ENCODE data around the gene EDDM3A. TPM values are rescaled to one million over a fixed set of nuclear protein-coding genes. Genes with fewer than 3 reads are reported as not detected.

The EDDM3A gene
- polyA plus RNA-seq, 1 donor (not counting 4 experiments of a cell fraction or from before 2014, with no cell fraction given): not detected

DNA sequence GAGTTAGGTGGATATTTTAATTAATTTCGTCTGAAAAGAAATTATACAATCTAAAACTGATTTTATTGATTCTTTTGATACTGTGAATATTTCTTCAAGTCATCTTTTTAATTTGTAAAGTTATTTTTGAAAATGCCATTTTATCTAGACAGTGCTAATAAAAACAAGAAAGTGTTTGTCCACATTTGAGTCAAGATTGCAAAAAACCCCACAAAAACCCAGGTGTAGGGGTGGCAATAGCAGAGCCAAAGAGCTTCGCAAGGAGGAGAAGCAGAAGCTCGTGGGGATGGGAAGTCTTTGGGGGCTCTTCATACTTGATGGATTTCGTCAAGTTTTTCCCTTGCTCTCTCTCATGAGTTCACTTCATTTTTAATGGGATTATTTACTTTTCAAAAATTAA is 41.3 kb downstream of the EDDM3A start:
- H3K9me1 ChIP-seq (ENCODE audit: control insufficient read depth, extremely low read depth, insufficient read depth, low read length): no peaks in the 10 kb centered on the region

DNA sequence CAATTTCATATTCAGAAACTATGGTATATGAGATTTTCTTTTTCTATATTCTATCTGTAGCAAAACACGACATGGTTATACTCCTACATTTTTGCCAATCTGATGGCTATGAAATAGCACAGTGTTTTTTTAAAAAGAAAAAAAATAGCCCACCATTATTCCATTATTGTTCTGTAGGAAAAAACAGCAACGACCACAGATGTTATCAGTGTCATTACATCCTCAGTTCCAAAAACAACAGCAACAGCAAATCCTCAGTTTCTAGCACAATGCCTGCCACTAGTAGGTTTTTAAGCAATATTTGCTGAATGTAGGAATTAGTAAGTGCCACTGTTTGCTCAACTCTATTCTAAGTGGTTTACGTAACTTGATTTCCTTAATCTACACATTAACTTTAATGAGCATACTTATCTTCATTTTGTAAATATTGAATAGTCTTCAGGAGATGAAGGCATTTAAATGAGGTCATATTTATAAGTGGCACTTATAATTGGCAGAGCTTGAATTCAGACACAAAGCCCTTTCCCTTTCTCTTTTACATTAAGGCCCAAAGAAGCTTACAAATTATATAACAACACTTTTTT is 43.6 kb downstream of the EDDM3A start:
- TF ChIP-seq, protein P1, sequence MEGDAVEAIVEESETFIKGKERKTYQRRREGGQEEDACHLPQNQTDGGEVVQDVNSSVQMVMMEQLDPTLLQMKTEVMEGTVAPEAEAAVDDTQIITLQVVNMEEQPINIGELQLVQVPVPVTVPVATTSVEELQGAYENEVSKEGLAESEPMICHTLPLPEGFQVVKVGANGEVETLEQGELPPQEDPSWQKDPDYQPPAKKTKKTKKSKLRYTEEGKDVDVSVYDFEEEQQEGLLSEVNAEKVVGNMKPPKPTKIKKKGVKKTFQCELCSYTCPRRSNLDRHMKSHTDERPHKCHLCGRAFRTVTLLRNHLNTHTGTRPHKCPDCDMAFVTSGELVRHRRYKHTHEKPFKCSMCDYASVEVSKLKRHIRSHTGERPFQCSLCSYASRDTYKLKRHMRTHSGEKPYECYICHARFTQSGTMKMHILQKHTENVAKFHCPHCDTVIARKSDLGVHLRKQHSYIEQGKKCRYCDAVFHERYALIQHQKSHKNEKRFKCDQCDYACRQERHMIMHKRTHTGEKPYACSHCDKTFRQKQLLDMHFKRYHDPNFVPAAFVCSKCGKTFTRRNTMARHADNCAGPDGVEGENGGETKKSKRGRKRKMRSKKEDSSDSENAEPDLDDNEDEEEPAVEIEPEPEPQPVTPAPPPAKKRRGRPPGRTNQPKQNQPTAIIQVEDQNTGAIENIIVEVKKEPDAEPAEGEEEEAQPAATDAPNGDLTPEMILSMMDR (optimal IDR thresholded peaks at IDR 0.05 in 1 of 3, IDR thresholded peaks at IDR 0.05 in 1 of 3, conservative IDR thresholded peaks at IDR 0.05 in 1 of 3; ENCODE audit: extremely low read depth in 1 of 3, insufficient read depth in 2 of 3, low read length in 3 of 3): no peak
- no peak for TF ChIP-seq EZH2 (IDR thresholded peaks at IDR 0.05; ENCODE audit: low read length)
- Histone ChIP-seq H3K79me2 (ENCODE audit: control insufficient read depth, insufficient read depth, low read length) (no peaks in the 10 kb centered on the region), H3K27me3 (ENCODE audit: control insufficient read depth, extremely low read depth, insufficient read depth, low read length) (no peaks in the 10 kb centered on the region), H3K36me3 (ENCODE audit: control insufficient read depth in 2 of 2, extremely low read depth in 1 of 2, insufficient read depth in 2 of 2, low read length in 2 of 2) (no peaks in the 10 kb centered on the region), H3K4me1 (ENCODE audit: control insufficient read depth, extremely low read depth, insufficient read depth, low read length) (no peaks in the 10 kb centered on the region), H3K27ac (ENCODE audit: control insufficient read depth, insufficient read depth, low read length) (no peak overlapping the region), H3K4me2 (ENCODE audit: control insufficient read depth, extremely low read depth, insufficient read depth, low read depth, low read length) (no peak overlapping the region), H3K9me1 (ENCODE audit: control insufficient read depth, extremely low read depth, insufficient read depth, low read length) (no peaks in the 10 kb centered on the region), H3K4me3 (ENCODE audit: control insufficient read depth in 2 of 3, extremely low read depth in 1 of 3, insufficient read depth in 2 of 3, low read depth in 1 of 3, low read length in 3 of 3) (no peak overlapping the region), H2AFZ (ENCODE audit: control insufficient read depth, low read length) (no peak overlapping the region), H3K9ac (ENCODE audit: control insufficient read depth, extremely low read depth, insufficient read depth, low read length) (no peak overlapping the region), H3K9me3 (ENCODE audit: control insufficient read depth, low read depth, low read length) (no peaks in the 10 kb centered on the region), H4K20me1 (ENCODE audit: control insufficient read depth, extremely low read depth, insufficient read depth, low read length) (no peaks in the 10 kb centered on the region)
- FAIRE-seq (no peak), DNase-seq (ENCODE audit: low read depth, low spot score) (no peak)
- dilution Hi-C loops (cut with MboI; ENCODE audit: extremely low pct_ligation_motif_present, low sequenced_read_pairs): no loop called here

More for the DNA sequence above, 41.3 kb downstream of the EDDM3A start:
- H3K27me3 ChIP-seq (ENCODE audit: control insufficient read depth, extremely low read depth, insufficient read depth, low read length): no peaks in the 10 kb centered on the region
- H3K36me3 ChIP-seq (ENCODE audit: control insufficient read depth in 2 of 2, extremely low read depth in 1 of 2, insufficient read depth in 2 of 2, low read length in 2 of 2): no peaks in the 10 kb centered on the region
- H3K9me3 ChIP-seq (ENCODE audit: control insufficient read depth, low read depth, low read length): no peaks in the 10 kb centered on the region
- H4K20me1 ChIP-seq (ENCODE audit: control insufficient read depth, extremely low read depth, insufficient read depth, low read length): no peaks in the 10 kb centered on the region
- dilution Hi-C loops (cut with MboI; ENCODE audit: extremely low pct_ligation_motif_present, low sequenced_read_pairs): no loop called here
- H3K9ac ChIP-seq (ENCODE audit: control insufficient read depth, extremely low read depth, insufficient read depth, low read length): no peak overlapping the region
- no peak for DNase-seq (ENCODE audit: low read depth, low spot score)
- no peaks in the 10 kb centered on the region for H3K79me2 ChIP-seq (ENCODE audit: control insufficient read depth, insufficient read depth, low read length)
- no peak overlapping the region for H3K4me3 ChIP-seq (ENCODE audit: control insufficient read depth in 2 of 3, extremely low read depth in 1 of 3, insufficient read depth in 2 of 3, low read depth in 1 of 3, low read length in 3 of 3)
- H3K4me2 ChIP-seq (ENCODE audit: control insufficient read depth, extremely low read depth, insufficient read depth, low read depth, low read length): no peak overlapping the region
- H2AFZ ChIP-seq (ENCODE audit: control insufficient read depth, low read length): no peak overlapping the region
- no peak for FAIRE-seq
- H3K27ac ChIP-seq (ENCODE audit: control insufficient read depth, insufficient read depth, low read length): no peak overlapping the region
- no peaks in the 10 kb centered on the region for H3K4me1 ChIP-seq (ENCODE audit: control insufficient read depth, extremely low read depth, insufficient read depth, low read length)
- TF ChIP-seq, protein P1 (optimal IDR thresholded peaks at IDR 0.05 in 1 of 3, IDR thresholded peaks at IDR 0.05 in 1 of 3, conservative IDR thresholded peaks at IDR 0.05 in 1 of 3; ENCODE audit: extremely low read depth in 1 of 3, insufficient read depth in 2 of 3, low read length in 3 of 3): no peak
- TF ChIP-seq EZH2 (IDR thresholded peaks at IDR 0.05; ENCODE audit: low read length): no peak

Measured in keratinocyte (primary cell).